Left renal pelvis (tissue), 4 donors: Measurements from ENCODE around the gene ASB18. TPM values are rescaled to one million over a fixed set of nuclear protein-coding genes. Genes with fewer than 3 reads are reported as not detected.
"Not testable (repeated sequence)": the region's sequence is repeated elsewhere in the genome, so short reads cannot be mapped to it uniquely, and the experiment has no call there.

Experiments
- DNase-seq, 4 donors: peaks; one replicate each; pipeline ENCODE4 v3.0.0-alpha.2; 2013; ENCODE audit warnings: low read depth in 4 of 4, low spot score in 3 of 4
- polyA plus RNA-seq, 4 donors: library from polyadenylated mRNA; unstranded; fragments of 120-200 nt; gene quantifications; one replicate each; pipeline ENCODE4 v1.2.1, GENCODE V29; 2013; ENCODE audit not compliant: insufficient read length in 4 of 4

ASB18 gene, protein sequence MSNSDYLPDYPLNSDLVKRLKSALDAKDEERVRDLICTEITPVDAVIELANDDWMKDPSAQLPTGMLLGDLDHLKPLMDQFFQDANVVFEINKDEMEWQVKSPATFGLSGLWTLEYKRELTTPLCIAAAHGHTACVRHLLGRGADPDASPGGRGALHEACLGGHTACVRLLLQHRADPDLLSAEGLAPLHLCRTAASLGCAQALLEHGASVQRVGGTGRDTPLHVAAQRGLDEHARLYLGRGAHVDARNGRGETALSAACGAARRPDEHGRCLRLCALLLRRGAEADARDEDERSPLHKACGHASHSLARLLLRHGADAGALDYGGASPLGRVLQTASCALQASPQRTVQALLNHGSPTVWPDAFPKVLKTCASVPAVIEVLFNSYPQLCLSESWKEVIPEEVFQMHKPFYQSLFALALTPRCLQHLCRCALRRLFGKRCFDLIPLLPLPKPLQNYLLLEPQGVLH
- polyA plus RNA-seq: under 1 TPM in 2 of 4 donors, not detected in 2; 0.09 to 0.17 TPM

DNA sequence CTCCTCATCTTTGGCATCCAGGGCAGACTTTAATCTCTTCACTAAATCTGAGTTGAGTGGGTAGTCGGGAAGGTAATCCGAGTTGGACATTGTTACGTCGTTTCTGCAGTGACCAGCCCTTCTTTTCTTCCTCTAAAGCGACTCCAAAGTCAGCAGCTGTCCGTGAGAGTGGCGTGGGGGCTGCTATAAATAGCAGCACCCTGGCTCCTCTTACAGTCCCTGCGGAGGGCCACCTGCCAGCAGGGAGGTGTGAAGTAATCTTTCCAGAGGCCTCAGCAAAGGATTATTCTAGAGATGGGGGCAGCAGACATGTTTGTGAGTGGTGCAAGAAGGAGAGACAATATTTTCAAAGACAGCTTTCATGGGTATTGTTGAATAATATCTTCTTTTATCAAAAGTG lies at the start of gene ASB18:
Gene ASB18 (minus strand): TSS at position 151 of the 400 bp plus-strand sequence. CDS start 61 bp downstream, at position 90.
- no peak for DNase-seq

DNA sequence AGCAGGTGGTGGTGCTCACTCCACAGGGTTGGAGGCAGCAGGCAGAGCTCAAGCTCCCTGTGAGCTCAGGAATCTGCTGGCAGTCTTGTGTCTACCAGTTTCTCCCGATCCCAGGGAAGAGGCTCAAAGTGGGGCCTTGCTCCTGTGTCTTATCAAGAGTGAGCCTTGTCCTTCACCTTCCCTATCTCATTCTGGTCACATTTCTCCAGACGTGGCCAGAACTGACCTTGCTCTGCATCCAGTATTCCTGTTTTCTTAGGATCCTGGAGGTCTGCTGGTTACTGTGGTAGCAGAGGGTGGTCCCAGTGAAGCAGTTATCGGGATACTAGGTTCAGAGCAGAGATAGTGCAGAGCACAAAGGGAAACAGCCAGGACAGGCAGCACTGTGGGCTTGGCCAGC lies 47.1 kb upstream of the ASB18 start:
- no peak for DNase-seq

DNA sequence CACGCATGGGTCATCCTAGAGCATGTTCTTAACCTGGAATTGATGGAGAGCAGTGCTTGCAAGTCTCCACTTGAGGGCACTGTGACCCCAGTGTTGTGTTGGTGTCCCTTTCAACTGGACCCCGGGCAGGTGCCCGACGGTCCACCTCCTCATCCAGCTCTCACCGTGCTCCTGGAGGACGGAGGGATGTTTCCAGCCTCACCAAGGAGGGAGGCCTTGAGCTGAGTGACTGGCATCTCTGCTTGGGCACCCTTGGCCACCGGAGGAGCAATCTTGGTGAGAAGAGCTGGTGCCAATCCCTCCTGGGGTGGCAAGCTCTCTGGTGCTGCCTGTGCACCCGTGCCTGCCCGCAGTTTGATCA lies 45.4 kb upstream of the ASB18 start:
- DNase-seq: peak in 3 of 4 donors; percentile 6 to 22 (median 12)

GRCh38 chr2:236308855-236309668 lies 44.9 kb upstream of the ASB18 start:
- no peak for DNase-seq

- no peak for DNase-seq
Measured at GRCh38 chr2:236307641-236308040, 43.4 kb upstream of the ASB18 start.

DNA sequence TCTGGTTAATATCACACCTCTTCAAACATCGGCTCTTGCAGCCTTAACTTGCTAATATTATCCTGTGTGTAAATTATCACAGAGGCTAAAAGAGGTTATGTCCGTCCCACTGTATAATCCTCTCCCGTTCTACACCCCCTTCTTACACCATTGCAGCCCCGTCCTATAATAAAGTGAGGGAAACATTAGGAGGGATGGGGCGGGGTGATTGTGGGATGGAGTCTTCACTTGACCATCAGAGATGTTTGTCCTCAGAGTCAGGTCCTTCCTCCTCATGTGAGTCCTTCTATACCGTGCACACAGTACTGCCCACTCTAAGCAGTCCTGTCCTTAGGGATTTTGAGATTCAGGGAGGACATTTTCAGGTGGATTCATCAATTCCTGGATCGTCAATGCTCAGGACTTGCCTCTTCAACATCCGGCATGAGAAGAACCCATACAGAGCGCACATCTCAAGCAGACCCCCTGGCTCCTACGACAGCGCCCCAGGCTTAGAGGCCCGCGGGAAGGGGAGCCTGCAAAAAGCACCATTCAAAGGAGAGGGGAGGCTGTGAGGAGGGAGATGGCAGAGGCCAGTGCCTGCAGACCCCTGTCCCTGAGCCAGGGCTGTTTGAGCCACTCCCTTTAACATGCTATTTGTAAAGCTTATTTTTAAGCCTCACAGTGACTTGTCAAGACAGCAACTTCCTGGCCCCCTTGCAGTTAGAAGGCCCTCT lies 42.8 kb upstream of the ASB18 start:
- no peak for DNase-seq

DNA sequence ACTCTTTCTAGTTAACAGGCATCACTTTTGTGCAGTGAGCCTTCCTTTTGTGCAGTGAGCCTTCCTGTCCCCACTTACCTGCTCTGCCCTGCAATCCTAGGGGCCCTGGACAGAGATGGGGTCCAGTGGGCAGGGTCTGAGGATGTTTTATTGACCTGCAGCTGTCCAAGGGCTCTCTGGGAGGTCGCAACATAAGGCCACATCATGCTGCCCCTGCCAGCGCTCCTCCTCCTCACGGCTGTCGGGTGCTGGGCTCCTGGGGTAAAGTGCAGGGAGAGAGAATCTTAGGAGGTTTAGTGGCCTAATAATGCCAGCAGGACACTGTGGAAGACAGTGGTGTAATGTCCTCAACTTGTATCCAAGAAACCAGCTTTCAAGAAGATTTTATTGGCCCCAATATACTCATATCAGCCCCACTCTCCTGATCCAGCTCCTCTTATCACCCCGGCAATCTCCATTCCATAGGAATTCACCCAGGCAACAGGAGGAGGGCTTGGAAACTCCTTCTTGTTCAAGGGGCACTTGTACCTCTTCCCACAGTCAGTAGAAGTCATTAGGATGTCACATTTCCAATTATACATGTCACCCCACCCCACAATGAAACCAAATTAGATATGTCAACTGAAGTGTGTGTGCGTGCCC lies 41.9 kb upstream of the ASB18 start:
- no peak for DNase-seq

DNA sequence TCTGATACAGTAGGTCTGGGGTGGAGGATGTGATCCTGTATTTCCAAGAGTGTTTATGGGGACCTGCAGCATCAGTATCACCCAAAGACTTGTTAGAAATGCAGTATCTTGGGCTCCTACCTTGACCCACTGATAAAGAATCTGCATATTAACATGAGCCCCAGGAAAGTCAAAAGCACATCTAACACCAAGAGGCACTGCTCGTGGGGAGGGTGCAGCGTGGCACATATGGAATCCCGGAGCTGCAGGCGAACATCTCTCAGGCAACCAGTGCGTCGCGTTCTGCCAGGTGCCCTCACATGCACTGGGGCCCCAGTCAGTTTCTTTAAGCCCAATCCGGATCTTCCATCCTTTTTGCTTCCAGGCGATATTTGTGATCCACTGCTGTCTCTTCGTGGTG lies 41.3 kb upstream of the ASB18 start:
- DNase-seq: no peak

GRCh38 chr2:236303935-236304334 lies 39.7 kb upstream of the ASB18 start:
- no peak for DNase-seq

DNA sequence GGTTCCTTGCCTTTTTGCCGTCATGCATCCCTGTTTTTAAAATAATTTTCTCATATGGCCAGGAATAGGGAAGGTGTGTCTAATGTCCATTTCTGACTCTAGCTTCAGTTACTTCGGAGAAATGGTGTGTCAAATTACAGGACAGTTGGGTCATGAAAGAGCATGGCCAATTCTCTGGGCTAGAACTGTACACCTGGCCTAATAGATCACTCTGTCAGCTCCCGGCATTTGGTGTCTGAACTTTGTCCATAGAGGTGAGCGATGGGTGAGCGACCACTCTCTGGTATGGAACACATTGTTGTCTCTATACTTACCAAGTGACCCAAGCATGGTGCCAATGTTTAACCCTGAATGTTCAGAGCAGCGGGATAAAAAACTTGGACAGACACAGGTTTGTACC lies 38.3 kb upstream of the ASB18 start:
- peak in 1 of 4 donors; percentile 7 for DNase-seq

DNA sequence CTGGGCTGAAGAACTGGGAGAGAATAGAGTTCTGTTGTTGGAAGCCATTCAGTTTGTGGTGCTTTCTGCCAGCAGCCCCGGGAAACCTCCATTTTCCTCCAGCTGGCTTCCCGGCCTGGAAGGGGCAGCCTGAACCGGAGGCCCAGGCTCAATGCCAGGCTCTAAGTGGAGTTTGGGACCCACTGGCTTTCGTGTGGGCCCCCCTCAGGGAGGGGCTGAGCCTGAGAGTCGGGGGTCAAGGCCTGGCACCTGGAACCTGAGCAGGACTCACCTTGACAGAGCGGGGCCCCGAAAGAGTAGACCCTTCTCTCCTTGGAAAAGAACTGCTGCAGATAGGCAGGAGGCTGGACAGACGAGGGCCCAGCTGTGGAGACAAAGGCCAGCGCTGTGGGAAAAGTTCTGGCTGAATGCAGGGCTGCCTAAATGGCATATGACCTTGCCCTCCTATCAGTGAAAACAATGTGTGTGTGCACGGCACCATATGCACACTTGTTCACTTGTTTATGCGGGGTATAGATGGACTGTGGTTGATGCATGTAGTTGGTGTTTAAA lies 34.8 kb upstream of the ASB18 start:
- DNase-seq: no peak

DNA sequence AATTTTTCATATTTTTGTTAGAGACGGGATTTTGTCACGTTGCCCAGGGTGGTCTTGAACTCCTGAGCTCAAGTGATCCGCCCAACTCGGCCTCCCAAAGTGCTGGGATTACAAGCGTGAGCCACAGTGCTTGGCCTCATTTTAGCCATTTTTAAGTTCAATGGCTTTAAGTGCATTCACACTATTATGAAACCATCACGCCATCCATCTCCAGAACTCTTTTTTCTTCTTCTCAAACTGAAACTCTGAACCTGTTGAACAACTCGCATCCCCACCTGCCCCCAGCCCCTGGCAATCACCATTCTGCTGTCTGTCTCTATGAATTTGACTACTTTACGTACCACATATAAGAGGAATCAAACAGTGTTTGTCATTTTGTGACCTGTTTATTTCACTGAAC lies 31.3 kb upstream of the ASB18 start:
- no peak for DNase-seq

DNA sequence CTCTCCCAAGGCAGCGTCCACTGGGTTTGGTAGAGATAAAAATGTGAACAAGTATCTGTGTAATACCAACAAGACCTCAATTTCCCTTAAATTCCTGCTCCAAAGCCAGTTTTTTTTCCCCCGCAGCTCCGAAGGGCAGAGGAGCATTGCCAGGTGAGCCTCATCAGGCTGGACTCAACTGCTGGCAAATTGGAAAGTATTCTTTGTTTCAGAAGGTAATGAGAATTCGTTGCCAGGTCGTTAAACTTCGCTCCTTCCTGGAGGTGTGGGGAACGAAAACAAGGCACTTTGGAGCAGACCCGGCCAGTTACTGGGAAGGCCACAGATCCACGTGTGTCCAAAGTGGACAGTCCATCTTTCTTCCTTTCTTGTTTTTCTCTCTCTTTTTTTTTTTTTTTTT lies 30.4 kb upstream of the ASB18 start:
- no peak for DNase-seq

DNA sequence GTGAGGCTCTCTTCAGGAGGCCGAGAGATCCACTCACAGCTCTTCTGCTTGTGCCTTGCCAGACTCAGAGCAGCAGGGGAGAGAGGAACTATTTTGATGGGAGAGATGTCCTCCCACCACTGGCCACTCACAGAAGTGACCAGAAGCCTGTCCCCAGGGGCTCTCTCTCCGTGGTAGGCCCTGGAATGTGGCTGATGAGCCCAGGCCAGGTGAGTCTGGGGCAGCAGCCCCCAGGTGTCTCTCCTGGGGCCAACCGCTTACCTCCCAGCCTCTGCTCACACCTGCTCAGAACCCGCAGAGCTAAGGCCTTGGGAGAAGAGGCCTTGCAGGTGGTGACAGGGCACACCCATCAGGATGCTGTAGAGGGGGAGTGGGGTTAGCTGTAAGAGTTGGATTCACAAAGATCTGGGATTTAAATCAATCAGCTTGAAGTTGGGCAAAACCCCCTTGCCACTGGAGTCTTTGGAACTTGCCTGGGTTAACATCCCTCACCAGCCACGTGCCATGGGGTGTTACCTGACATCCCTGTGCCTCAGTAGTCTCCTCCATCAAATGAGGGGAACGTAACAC lies 29.1 kb upstream of the ASB18 start:
- no peak for DNase-seq

DNA sequence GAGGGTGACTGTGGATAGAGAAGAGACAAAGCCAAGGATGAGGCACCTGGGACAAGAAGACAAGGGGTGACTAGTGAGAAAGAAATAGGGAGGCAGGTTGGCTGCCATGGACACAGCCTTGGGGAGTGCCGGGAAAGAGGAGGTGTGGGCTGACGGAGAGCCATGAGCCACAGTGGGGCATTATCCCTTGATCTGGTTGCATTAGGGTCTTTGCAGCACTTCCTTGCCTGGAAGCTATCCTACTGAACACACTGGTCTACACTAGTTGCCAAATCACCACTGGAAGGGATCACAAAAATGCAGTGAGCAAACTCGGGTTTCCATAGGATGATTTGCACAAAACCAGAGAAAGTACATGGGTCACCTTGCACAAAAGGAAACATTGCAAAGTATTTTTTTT lies 27.7 kb upstream of the ASB18 start:
- DNase-seq: no peak

DNA sequence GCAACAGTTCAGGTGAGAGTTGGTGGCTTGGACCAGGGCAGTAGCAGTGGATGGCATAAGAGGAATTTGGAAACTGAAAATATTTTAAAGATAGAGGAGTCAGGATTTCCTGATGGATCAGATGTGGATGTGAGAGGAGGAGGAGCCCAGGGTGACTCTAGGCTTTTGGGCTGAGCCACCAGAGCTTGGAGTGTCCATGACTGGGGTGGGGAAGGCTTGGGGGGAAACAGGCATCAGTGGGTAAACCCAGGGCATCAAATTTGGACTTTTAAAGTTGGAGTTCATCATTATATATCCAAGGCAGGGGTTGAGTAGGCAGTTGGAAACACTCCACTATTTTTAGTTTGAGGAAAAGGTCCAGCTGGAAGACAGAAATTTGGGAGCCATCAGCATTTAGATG lies 27.3 kb upstream of the ASB18 start:
- no peak for DNase-seq

DNA sequence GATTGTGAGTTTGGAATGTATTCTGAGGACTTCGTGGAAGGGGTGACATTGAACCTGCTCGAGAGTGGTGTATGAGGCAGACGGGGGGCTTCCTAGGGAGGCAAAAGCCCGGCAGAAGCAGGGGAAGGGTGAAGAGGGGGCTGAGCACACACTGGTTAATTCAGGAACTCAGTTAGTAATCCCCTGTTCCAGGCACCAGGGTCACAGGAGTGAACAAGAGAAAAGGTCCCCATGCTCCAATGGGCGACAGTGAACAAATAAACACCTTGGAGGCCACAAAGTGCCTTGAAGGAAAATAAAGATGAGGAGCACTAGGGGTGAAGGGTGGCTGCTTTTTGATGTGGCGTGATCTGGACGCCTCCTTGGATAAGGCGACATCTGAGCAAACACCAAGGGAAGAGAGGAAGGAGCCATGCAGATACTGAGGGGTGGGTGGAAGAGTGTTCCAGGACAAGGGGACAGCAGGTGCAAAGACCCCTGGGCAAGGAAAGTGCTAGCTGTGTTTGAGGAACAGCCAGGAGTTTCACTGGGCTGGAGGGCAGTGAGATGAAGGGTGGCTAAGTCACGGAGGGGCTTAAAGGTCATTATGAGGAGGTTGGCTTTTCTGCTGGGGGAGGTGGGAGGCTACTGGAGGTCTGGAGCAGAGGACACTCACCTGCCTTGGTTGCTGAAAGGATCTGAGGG lies 26.7 kb upstream of the ASB18 start:
- DNase-seq: no peak

DNA sequence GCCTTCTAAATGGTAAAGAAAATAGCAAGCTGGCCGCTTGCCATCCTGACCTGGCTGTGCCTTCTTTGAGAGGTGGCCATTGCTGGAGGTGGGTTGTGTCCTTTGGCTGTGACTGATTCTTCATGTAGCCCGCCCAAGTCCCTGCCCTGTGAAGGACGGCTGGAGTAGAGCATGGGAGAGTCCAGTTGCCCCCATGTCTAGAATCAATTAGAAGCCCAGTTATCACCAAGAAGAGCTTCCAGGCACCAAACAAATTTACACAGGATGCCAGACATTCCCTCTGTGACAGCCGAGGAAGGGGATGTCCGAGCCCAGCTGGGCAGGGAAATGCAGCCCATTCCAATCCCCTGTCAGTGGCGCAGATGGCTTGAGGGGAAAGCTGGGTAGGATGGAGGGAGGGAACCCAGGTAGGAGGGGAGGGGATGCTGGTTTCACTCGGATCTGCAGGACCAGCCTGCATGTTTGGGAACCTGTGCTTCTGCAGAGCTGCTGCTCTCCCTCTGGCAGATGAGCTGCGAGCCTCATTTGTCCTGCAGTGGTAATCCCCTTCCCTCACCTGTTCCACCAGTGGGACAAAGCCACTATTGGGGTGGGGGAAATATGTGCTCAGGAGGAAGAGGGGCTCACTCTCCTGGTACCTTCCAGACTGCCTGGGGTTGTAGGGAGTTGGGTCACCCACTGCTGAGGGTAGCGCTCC lies 25.7 kb upstream of the ASB18 start:
- DNase-seq: no peak

- not testable (repeated sequence) for DNase-seq
Measured at GRCh38 chr2:236288373-236288772, 24.2 kb upstream of the ASB18 start.
